GM12878 (cell line): ENCODE results near the gene SOX6. TPM values are rescaled to one million over a fixed set of nuclear protein-coding genes. Genes with fewer than 3 reads are reported as not detected.
A peak's percentile ranks its signal among the peaks of the same experiment; 100 is the strongest.

Experiments
- ATAC-seq: fragments of 200-7000 bp; cut with Tn5 transposase; 3 replicates; pipeline ENCODE4 v1.9.1; 2020; ENCODE audit warnings: mild to moderate bottlenecking, moderate library complexity
- BruUV-seq: library from RNA; stranded (reverse); fragments of 400-500 nt; replicated peaks from 2 replicates; lab custom pipeline; 2021; lab: Mats Ljungman, UMichigan
- CTCF ChIA-PET: fragments of 300-600 bp; sonication (Branson Sonifier 250); formaldehyde crosslinking; extraction: SDS; loops from one replicate; lab custom pipeline; 2021; ENCODE audit warnings: inconsistent platforms; lab: Yijun Ruan, JAX
- POLR2A ChIA-PET: fragments of 350-600 bp; formaldehyde crosslinking; extraction: SDS; loops from one replicate; lab custom pipeline; 2021; ENCODE audit warnings: inconsistent platforms; lab: Charles Lee
- RAD21 ChIA-PET: fragments of 300-600 bp; sonication (Branson Sonifier 250); formaldehyde crosslinking; loops from one replicate; lab custom pipeline; 2023; ENCODE audit warnings: antibody characterized with exemption; ENCODE audit not compliant: unreplicated experiment; lab: Charles Lee
- SMC1A ChIA-PET: fragments of 300-600 bp; sonication (Branson Sonifier 250); formaldehyde crosslinking; loops from one replicate; lab custom pipeline; 2023; ENCODE audit not compliant: unreplicated experiment, uncharacterized antibody; lab: Charles Lee
- DNase-seq: peaks from one replicate; pipeline ENCODE4 v3.0.0-alpha.2; 2011; ENCODE audit warnings: low read depth, low spot score
- FAIRE-seq: peaks from 3 replicates; lab custom pipeline; 2011; peaks lifted over from hg19 to GRCh38; lab: Jason Lieb, UNC
- H2AFZ ChIP-seq: 2 replicates; pipeline ENCODE4 v1.6.0; 2011; ENCODE audit warnings: low read depth, low read length, control low read depth; ENCODE audit not compliant: control insufficient read depth
- H3K27ac ChIP-seq: 2 replicates; pipeline ENCODE4 v1.5.1; 2011; ENCODE audit warnings: control low read depth; ENCODE audit not compliant: control insufficient read depth, insufficient read depth
- H3K27me3 ChIP-seq, 2 experiments: replicated peaks in 1 of 2; 2 replicates each; pipeline versions ENCODE4 v1.6.0 to v1.6.1; 2011; ENCODE audit warnings: low read length in 1 of 2; ENCODE audit not compliant: control insufficient read depth in 2 of 2, insufficient read depth in 2 of 2
- H3K36me3 ChIP-seq, 2 experiments: 2 replicates each; pipeline ENCODE4 v1.5.1; 2011; ENCODE audit warnings: low read length in 1 of 2; ENCODE audit not compliant: control insufficient read depth in 2 of 2, insufficient read depth in 2 of 2
- H3K4me1 ChIP-seq: 2 replicates; pipeline ENCODE4 v1.6.1; 2011; ENCODE audit warnings: mild to moderate bottlenecking, low read length, moderate library complexity, mixed read lengths; ENCODE audit not compliant: control insufficient read depth, insufficient read depth
- H3K4me2 ChIP-seq: 2 replicates; pipeline ENCODE4 v1.6.0; 2011; ENCODE audit warnings: control low read depth; ENCODE audit not compliant: control insufficient read depth, insufficient read depth
- H3K4me3 ChIP-seq: fragments of 200-600 bp; sonication (generic); 2 replicates; pipeline ENCODE4 v1.5.1; 2016
- H3K79me2 ChIP-seq: 2 replicates; pipeline ENCODE4 v1.6.0; 2011; ENCODE audit warnings: low read length; ENCODE audit not compliant: control insufficient read depth, insufficient read depth
- H3K9ac ChIP-seq: 2 replicates; pipeline ENCODE4 v1.8.0; 2011; ENCODE audit warnings: low read length, control low read depth, mixed read lengths; ENCODE audit not compliant: control insufficient read depth, insufficient read depth
- H3K9me3 ChIP-seq: replicated peaks from 3 replicates; pipeline ENCODE4 v1.5.1; 2011; ENCODE audit warnings: mild to moderate bottlenecking, low read length; ENCODE audit not compliant: control insufficient read depth, insufficient read depth
- H4K20me1 ChIP-seq: 2 replicates; pipeline ENCODE4 v1.6.0; 2011; ENCODE audit not compliant: control insufficient read depth, insufficient read depth
- CHD4 ChIP-seq: fragments of 200-600 bp; sonication (generic); IDR thresholded peaks from 2 replicates; pipeline ENCODE4 v1.6.1; 2016; ENCODE audit warnings: mild to moderate bottlenecking
- KDM1A ChIP-seq: fragments of 200-600 bp; sonication (generic); IDR thresholded peaks from 2 replicates; pipeline ENCODE4 v1.6.1; 2016; ENCODE audit warnings: borderline replicate concordance
- MEF2B ChIP-seq: fragments of 450-650 bp; IDR thresholded peaks from 2 replicates; pipeline ENCODE4 v1.6.1; 2018; ENCODE audit warnings: mild to moderate bottlenecking, moderate library complexity; ENCODE audit not compliant: partially characterized antibody, poor library complexity, severe bottlenecking
- STAT3 ChIP-seq: IDR thresholded peaks from 2 replicates; pipeline ENCODE4 v1.6.1; 2011; ENCODE audit warnings: low read depth, low read length, improper control_type of control experiment
- SUPT20H ChIP-seq: IDR thresholded peaks from 2 replicates; pipeline ENCODE4 v1.6.1; 2011; ENCODE audit warnings: low read depth, mild to moderate bottlenecking, low read length, moderate library complexity, borderline replicate concordance; ENCODE audit not compliant: control insufficient read depth
- ZBTB4 ChIP-seq: fragments of 450-650 bp; formaldehyde crosslinking; IDR thresholded peaks from 2 replicates; pipeline ENCODE4 v1.4.0; 2022; ENCODE audit warnings: mild to moderate bottlenecking, moderate library complexity
- WGBS: methylation state at CpG from one replicate; pipeline ENCODE4 v1.1.6; 2016; ENCODE audit warnings: low lambda C conversion rate; ENCODE audit not compliant: insufficient replicate concordance, insufficient coverage; ENCODE audit errors: missing lambda C conversion rate; 5-methylcytosine and 5-hydroxymethylcytosine counted together
- in situ Hi-C: fragments of 300-500 bp; cut with MboI; formaldehyde crosslinking; loops from 9 replicates; pipeline ENCODE4 v1.14.3; 2018; ENCODE audit warnings: mixed read lengths
- intact Hi-C: fragments of 100-400 bp; cut with micrococcal nuclease; formaldehyde crosslinking; loops from one replicate; pipeline ENCODE4 v1.14.2; 2022; ENCODE audit not compliant: unreplicated experiment
- polyA plus RNA-seq, 11 experiments: library from polyadenylated mRNA; depleted of rRNA in 4 of 11; unstranded in 6 of 11; stranded (reverse) in 5 of 11; fragments of >200 nt; fragmentation: Nextera tagmentation in 4 of 11; fragmentation: Illumina TruSeq in 1 of 11; extraction: Ambion mirVana in 4 of 11; extraction: Trizol in 1 of 11; gene quantifications; 1 replicate in 1 of 11; 2 replicates in 10 of 11; pipeline versions ENCODE4 v1.2.1 to v1.2.3, GENCODE V29; 2011 to 2016; ENCODE audit warnings: inconsistent platforms in 2 of 11, missing spikeins in 2 of 11, low read depth in 1 of 11
- total RNA-seq, 4 experiments: library from RNA; depleted of rRNA in 3 of 4; stranded (reverse); fragments of >200 nt in 3 of 4; fragmentation: Illumina TruSeq in 1 of 4; extraction: Trizol in 1 of 4; gene quantifications; 2 replicates each; pipeline versions ENCODE4 v1.2.1 to v1.2.3, GENCODE V29; 2013 to 2021
- TF ChIP-seq, protein P1 (sequence below): IDR thresholded peaks from 2 replicates; pipeline ENCODE4 v1.6.1; 2012; ENCODE audit warnings: mild to moderate bottlenecking, low read depth, low read length

SOX6 gene
- total and polyA plus RNA-seq, 10 of the 15 experiments (the other 5 are each of a cell fraction or from before 2014, with no cell fraction given): 0.03 to 0.71 (median 0.29) TPM; not detected in 4

- in situ Hi-C loops (no loop called here), intact Hi-C loops (no loop called here)
- peak; percentile 60 for ATAC-seq
- 3% methylated on average over 2 of the region's 2 CpGs for WGBS
- DNase-seq: no peak
- Histone ChIP-seq H3K36me3 (no peaks in the 10 kb centered on the region), H3K27me3 (no peaks in the 10 kb centered on the region), H3K4me1 (no peaks in the 10 kb centered on the region), H4K20me1 (no peaks in the 10 kb centered on the region), H3K9ac (no peak overlapping the region), H3K9me3 (no peaks in the 10 kb centered on the region), H3K79me2 (no peaks in the 10 kb centered on the region), H2AFZ (no peak overlapping the region), H3K4me2 (no peak overlapping the region), H3K27ac (no peak overlapping the region), H3K4me3 (no peak overlapping the region)
- ChIA-PET RAD21 (no interaction called here), POLR2A (no interaction called here), SMC1A (interaction anchor here (0.6 to 1.7 kb wide), 3 partner anchors 9 to 48 kb away, joined by 3 to 5 read pairs (median 3); no protein-coding TSS in a partner anchor), CTCF (no interaction called here)
- BruUV-seq: no TSS peak
- TF ChIP-seq CHD4 (no peak), MEF2B (peak; percentile 63)
- no peak for FAIRE-seq
Measured at GRCh38 chr11:16367252-16367651, 10.9 kb upstream of the SOX6 start.

DNA sequence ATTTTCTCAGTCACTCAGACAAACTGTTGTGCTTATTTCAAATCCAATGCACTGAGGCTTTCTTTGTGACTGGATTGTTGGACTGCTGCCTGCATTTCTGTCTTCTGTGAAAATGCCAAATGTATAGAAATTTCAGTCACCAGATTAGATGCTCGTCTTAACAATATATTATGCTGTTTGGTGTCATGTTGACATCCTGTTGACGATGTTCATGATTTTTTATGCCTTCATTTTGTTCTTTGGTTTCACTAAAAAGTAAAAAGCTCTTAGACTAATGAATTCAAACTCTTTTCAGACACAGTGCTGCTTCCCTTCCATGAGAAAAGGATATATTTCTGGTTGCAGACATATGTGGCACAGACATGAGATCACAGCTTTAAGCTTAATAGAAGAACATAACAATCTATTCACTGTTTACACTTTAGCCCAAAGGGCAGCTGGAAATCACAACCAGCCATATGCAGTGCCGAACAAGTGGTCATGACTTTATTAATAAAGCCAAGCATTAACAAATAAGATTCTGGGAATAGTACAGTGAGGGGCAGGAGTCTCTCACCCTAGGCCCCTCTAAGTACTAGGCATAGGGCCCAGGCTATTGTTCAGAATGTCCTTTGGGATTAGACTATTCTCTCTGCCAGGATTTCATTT, 9.4 kb upstream of the SOX6 start:
- ChIA-PET SMC1A (interaction anchor here (0.5 kb wide), 1 partner anchor 240 kb away, joined by 4 read pairs; no protein-coding TSS in a partner anchor), CTCF (interaction anchor here (0.6 kb wide), 1 partner anchor 32 kb away, joined by 5 read pairs; no protein-coding TSS in a partner anchor), POLR2A (no interaction called here), RAD21 (no interaction called here)
- WGBS: 12% methylated on average over 3 of the region's 3 CpGs
- Histone ChIP-seq H2AFZ (no peak overlapping the region), H3K4me3 (no peak overlapping the region), H4K20me1 (no peaks in the 10 kb centered on the region), H3K9me3 (no peaks in the 10 kb centered on the region), H3K4me1 (no peaks in the 10 kb centered on the region), H3K36me3 (no peaks in the 10 kb centered on the region), H3K27me3 (no peaks in the 10 kb centered on the region), H3K27ac (no peak overlapping the region), H3K79me2 (no peaks in the 10 kb centered on the region), H3K4me2 (no peak overlapping the region), H3K9ac (no peak overlapping the region)
- no TSS peak for BruUV-seq
- no peak for ATAC-seq
- FAIRE-seq: no peak
- DNase-seq: no peak
- intact Hi-C loops (no loop called here), in situ Hi-C loops (no loop called here)
- TF ChIP-seq, protein P1, sequence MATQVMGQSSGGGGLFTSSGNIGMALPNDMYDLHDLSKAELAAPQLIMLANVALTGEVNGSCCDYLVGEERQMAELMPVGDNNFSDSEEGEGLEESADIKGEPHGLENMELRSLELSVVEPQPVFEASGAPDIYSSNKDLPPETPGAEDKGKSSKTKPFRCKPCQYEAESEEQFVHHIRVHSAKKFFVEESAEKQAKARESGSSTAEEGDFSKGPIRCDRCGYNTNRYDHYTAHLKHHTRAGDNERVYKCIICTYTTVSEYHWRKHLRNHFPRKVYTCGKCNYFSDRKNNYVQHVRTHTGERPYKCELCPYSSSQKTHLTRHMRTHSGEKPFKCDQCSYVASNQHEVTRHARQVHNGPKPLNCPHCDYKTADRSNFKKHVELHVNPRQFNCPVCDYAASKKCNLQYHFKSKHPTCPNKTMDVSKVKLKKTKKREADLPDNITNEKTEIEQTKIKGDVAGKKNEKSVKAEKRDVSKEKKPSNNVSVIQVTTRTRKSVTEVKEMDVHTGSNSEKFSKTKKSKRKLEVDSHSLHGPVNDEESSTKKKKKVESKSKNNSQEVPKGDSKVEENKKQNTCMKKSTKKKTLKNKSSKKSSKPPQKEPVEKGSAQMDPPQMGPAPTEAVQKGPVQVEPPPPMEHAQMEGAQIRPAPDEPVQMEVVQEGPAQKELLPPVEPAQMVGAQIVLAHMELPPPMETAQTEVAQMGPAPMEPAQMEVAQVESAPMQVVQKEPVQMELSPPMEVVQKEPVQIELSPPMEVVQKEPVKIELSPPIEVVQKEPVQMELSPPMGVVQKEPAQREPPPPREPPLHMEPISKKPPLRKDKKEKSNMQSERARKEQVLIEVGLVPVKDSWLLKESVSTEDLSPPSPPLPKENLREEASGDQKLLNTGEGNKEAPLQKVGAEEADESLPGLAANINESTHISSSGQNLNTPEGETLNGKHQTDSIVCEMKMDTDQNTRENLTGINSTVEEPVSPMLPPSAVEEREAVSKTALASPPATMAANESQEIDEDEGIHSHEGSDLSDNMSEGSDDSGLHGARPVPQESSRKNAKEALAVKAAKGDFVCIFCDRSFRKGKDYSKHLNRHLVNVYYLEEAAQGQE: no peak
- no peak for TF ChIP-seq SUPT20H
- no peak for TF ChIP-seq STAT3
- no peak for TF ChIP-seq ZBTB4 (CRISPR knock-in tag)
- TF ChIP-seq KDM1A: no peak
